SH-SY5Y (cell line): ENCODE results near the gene KLRG1.

Source experiments
- GATA2 ChIP-seq: IDR thresholded peaks from 2 replicates; pipeline ENCODE4 v1.6.1; 2011; ENCODE audit warnings: mild to moderate bottlenecking, low read depth, low read length
- GATA3 ChIP-seq: IDR thresholded peaks from 2 replicates; pipeline ENCODE4 v1.6.1; 2011; ENCODE audit warnings: low read depth, mild to moderate bottlenecking, low read length, moderate library complexity

- TF ChIP-seq GATA2 (no peak), GATA3 (no peak)
Measured at GRCh38 chr12:9052610-9053009, 63.3 kb downstream of the KLRG1 start.
